COR-L47 (cell line): ENCODE data around the gene RNF150.
"Not testable (repeated sequence)": the region's sequence is repeated elsewhere in the genome, so short reads cannot be mapped to it uniquely, and the experiment has no call there.

ENCODE experiments used
- DNase-seq: peaks from one replicate; lab custom pipeline; 2025; lab: John Stamatoyannopoulos, UW

RNF150 gene

GRCh38 chr4:140862177-140862442 is 271.2 kb downstream of the RNF150 start:
- no peak for DNase-seq

- peak; percentile 77 for DNase-seq
Observed at GRCh38 chr4:140861359-140862176, 271.7 kb downstream of the RNF150 start.

GRCh38 chr4:140858897-140859296 is 274.4 kb downstream of the RNF150 start:
- DNase-seq, result no peak

- DNase-seq, result no peak
Observed at GRCh38 chr4:140857111-140857510, 276.2 kb downstream of the RNF150 start.

GRCh38 chr4:140856621-140857062 is 276.6 kb downstream of the RNF150 start:
- DNase-seq, result peak; percentile 92

- no peak for DNase-seq
Observed at GRCh38 chr4:140854168-140854567, 279.1 kb downstream of the RNF150 start.

- DNase-seq, result no peak
Observed at GRCh38 chr4:140851804-140852203, 281.5 kb downstream of the RNF150 start.

GRCh38 chr4:140851032-140851636 is 282.1 kb downstream of the RNF150 start:
- DNase-seq, result peak; percentile 70

- no peak for DNase-seq
Observed at GRCh38 chr4:140849526-140849925, 283.7 kb downstream of the RNF150 start.

- DNase-seq, result no peak
Observed at GRCh38 chr4:140846736-140847135, 286.5 kb downstream of the RNF150 start.

- DNase-seq, result no peak
Observed at GRCh38 chr4:140844061-140844460, 289.2 kb downstream of the RNF150 start.

GRCh38 chr4:140841186-140841585 is 292.1 kb downstream of the RNF150 start:
- no peak for DNase-seq

GRCh38 chr4:140839888-140840790 is 293.1 kb downstream of the RNF150 start:
- DNase-seq, result no peak

GRCh38 chr4:140839406-140839805 is 293.9 kb downstream of the RNF150 start:
- DNase-seq, result no peak

GRCh38 chr4:140837736-140838135 is 295.5 kb downstream of the RNF150 start:
- no peak for DNase-seq

GRCh38 chr4:140834839-140835495 is 298.3 kb downstream of the RNF150 start:
- no peak for DNase-seq

- no peak for DNase-seq
Observed at GRCh38 chr4:140833280-140833679, 300.0 kb downstream of the RNF150 start.

- DNase-seq, result no peak
Observed at GRCh38 chr4:140829825-140830224, 303.4 kb downstream of the RNF150 start.

GRCh38 chr4:140826701-140827027 is 306.6 kb downstream of the RNF150 start:
- DNase-seq, result no peak

GRCh38 chr4:140820520-140820919 is 312.7 kb downstream of the RNF150 start:
- not testable (repeated sequence) for DNase-seq

- no peak for DNase-seq
Observed at GRCh38 chr4:140819610-140820009, 313.7 kb downstream of the RNF150 start.

- no peak for DNase-seq
Observed at GRCh38 chr4:140818433-140818832, 314.8 kb downstream of the RNF150 start.
